GM19467 (cell line): ENCODE measurements around the gene SSC4D.
A peak's percentile ranks its signal among the peaks of the same experiment; 100 is the strongest.
"Not testable (repeated sequence)": the region's sequence is repeated elsewhere in the genome, so short reads cannot be mapped to it uniquely, and the experiment has no call there.

Source experiments
- ATAC-seq: cut with Tn5 transposase; IDR thresholded peaks from one replicate; pipeline ENCODE4 v1.9.1; 2021; ENCODE audit warnings: mild to moderate bottlenecking, moderate library complexity; ENCODE audit not compliant: unreplicated experiment

Gene SSC4D

DNA sequence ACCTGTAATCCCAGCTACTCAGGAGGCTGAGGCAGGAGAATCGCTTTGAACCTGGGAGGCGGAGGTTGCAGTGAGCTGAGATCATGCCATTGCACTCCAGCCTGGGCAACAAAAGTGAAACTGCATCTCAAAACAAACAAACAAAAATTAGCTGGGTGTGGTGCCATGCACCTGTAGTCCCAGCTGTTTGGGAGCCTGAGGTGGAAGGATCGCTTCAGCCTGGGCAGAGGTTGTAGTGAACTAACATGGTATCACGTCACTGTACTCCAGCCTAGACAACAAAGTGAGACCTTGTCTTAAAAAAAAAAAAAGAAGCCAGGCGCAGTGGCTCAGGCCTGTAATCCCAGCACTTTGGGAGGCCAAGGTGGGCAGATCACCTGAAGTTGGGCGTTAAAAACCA, 21.7 kb downstream of the SSC4D start:
- not testable (repeated sequence) for ATAC-seq

DNA sequence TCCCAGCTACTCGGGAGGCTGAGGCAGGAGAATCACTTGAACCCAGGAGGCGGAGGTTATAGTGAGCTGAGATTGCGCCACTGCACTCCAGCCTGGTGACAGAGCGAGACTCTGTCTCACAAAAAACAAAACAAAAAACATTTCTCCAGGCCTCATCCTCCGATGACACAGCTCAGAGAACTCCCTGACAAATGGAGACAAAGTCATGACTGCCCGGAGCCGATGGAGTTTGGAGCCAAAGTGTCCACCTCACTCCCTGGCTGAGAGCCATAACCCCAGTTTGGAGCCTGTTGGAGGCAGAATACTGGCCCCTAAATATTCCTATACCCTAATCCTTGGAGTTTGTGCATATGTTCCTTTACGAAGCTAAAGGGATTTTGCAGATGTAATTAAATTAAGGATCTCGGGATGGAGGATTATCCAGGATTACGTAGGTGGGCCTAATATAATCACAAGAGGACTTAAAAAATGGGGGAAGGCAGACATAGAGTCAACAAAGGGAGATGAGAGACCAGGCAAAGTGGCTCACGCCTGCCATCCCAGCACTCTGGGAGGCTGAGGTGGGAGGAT, 22.7 kb downstream of the SSC4D start:
- ATAC-seq, result no peak

DNA sequence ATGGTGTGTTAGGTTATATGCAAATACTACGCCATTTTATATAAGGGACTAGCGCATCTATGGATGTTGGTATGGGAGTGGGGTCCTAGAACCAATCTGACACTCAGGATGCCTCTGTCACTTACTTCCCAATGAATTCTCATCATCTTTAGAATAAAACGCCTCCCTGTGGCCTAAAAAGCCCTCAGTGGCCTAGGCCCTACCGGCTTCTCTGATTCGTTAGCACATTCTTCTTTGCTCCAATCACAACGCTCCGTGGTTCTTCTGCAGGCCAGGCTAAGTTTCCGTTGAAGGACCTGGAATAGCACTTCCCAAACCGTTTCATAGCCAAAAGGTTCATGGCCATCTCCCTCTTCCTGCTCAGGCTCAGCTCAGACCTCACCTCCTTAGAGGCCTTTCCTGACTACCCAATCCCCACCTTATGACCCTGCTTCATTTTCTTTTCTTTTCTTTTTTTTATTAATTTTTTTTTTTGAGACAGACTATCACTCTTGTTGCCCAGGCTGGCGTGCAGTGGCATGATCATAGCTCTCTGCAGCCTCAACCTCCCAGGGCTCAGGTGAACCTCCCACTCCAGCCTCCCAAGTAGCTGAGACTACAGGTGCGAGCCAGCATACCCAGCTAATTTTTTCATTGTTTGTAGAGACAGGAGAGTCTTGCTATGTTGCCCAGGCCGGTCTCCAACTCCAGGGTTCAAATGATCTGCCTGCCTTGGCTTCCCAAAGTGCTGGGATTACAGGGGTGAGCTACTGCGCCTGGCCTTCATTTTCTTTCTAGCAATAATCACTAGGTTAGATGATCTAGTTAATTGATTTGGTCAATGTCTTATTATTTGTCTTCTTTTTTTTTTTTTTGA, 26.2 kb downstream of the SSC4D start:
- no peak for ATAC-seq

DNA sequence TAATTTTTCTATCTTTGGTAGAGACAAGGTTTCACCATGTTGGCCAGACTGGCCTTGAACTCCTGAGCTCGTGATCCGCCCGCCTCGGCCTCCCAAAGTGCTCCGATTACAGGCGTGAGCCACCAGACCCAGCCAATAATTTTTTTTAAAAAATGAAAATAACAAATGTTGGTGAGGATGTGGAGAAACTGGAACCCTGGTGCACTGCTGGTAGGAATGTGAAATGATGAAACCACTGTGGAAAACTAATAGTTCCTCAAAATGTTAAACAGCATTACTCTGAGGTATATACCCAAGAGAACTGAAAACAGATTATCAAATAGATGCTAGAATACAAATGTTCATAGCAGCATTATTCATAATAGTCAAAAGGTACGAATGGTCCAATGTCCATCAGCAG, 27.7 kb downstream of the SSC4D start:
- no peak for ATAC-seq

DNA sequence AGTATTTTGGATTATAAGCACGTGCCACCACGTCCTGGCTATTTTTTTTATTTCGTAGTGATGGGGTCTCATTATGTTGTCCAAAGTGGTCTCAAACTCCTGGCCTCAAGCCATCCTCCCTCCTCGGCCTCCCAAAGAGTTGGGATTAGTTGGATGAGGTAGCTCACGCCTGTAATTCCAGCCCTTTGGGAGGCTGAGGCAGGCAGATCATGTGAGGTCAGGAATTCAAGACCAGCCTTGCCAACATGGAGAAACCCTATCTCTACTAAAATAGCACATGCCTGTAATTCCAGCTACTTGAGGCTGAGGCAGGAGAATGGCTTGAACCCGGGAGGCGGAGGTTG, 28.9 kb downstream of the SSC4D start:
- no peak for ATAC-seq

DNA sequence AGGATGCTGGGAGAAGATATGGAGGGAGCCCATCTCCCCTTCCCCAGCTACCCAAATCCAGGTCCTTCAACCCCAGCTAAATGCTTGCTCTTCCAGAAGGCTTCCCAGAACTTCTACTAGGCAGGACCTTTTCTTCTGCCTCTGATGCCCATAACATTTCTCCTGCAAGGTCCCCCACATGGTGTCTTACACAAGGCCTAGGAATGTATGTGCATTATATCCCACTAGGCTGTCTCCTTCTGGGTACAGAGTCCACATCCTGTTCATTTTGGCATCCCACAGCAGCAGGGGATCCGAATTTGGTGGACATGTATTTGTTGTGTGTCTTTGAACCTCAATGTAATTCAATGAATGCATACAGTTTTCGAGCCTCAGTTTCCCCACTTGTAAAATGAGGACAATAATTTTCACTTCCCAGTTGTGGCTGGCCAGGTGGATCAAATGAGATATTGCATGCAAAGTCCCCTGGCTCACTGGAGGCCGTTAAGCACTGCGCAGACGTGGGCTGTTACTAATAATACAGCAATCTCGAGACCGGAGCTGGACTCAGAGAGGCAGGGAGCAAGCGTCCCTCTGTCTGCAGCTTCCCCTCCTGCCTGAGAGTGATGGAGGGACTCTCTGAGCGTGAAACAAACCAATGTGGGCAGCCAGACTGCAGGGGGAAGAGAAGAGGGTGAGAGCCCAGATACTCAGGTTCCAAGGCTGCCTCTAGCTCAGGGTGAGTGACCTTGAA, 32.1 kb downstream of the SSC4D start:
- ATAC-seq, result no peak

DNA sequence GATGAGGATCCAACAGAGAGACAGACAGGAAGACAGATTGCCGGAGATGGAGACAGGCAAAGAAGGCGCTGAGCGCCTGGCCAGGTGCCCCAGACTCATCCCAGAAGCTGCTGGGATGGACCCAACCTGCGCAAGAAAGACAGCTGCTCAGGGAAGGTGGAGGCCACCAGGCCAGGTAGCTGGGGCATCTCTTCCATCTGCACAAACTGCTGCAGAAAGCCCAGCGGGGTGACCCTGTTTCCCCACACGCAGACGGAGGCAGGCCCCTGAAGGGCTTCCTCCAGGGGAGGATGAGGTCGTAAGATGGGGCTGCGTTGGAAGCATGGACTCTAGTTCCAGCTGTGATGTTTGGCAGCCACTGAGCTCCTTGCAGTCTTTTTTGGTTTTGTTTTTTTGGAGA, 34.2 kb downstream of the SSC4D start:
- no peak for ATAC-seq

DNA sequence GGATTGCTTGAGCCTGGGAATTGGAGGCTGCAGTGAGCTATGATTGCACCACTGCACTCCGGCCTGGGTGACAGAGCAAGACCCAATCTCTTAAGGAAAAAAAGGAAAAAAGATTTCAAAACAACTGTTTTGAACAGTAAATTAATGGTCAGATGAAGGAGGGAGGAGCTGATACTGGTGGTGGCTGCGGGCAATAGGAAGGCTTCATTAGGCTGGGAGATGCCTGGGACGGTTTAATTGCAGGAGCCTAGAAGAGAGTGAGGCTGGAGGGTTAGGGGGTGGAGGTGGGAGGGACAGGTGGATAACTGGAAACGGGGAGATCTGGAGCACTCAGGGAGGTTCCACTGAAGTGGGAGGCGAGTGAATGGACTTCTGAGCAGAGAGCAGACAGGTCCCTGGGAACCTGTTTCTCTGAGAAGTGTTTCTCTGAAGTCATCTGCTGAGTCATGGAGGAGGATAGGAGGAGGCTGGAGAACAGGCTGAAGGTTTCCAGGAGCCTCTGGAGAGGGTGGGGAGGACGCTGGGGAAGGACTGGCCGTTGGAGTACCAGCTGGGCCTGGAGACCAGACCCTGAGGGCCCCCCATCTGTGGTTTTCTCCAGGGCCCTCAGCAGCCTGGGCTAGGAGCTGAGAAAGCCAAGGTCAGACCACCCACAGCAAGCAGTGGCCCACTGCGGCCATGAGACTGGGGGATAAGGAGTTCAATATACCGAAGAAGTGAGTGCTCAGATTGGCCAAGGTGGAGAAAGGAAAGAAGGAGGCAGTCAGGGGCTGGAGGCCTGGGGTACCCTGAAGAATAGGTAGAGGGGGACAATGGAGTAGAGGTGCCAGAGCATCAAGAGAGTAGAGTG, 36.3 kb downstream of the SSC4D start:
- no peak for ATAC-seq

DNA sequence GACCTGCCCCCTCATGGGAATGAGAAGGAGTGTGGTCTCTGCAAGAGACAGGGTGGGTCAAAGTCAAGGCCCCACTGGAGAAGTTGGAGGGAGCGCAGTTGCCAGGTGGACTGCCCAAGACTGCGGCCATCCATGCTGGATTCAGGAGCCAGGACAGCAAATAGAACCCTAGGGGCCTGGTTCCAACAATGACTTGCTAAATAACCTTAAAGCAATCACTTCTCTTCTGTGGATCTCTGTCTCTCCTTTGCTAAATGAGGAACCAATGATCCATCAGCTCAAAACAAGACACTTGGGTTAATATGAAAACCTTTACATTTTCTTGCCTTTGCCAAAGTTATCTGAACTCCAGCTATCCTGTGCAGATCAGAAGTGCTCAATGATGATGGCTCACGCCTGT, 38.1 kb downstream of the SSC4D start:
- ATAC-seq, result no peak

DNA sequence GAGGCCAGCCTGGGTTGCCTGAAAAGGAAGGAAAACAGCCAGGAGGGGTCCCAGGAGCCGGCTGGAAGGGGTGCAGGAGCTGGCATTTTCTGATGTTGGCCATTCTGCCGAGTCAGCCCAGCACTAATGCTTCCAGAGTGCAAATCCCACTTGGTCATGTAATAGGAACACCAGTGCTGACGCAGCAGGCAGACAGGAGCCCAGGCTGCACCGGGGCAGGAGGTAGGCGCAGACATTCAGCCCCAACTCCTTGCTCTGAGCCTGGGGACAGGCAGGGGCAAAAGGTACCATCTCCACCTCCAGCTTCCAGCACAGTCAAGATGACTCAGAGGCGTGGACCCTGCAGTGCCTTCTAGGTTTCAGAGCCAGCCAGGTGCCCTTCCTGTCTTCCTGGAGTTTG, 40.5 kb downstream of the SSC4D start:
- ATAC-seq, result no peak

DNA sequence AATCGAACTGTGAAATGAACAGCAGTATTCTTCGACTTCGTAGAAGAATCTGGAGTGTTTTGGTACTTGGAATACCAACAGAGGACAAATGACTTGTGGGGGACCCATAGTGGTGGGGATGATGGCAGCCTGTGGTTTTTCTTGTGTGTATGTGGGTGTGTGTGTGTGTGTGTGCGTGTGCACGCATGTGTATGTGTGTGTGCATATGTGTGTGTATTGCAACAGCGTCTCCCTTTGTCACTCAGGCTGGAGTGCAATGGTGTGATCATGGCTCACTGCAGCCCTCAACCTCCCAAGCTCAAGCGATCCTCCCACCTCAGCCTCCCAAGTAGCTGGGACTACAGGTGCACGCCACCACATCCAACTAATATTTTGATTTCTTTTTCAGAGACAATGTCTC, 41.3 kb downstream of the SSC4D start:
- no peak for ATAC-seq

DNA sequence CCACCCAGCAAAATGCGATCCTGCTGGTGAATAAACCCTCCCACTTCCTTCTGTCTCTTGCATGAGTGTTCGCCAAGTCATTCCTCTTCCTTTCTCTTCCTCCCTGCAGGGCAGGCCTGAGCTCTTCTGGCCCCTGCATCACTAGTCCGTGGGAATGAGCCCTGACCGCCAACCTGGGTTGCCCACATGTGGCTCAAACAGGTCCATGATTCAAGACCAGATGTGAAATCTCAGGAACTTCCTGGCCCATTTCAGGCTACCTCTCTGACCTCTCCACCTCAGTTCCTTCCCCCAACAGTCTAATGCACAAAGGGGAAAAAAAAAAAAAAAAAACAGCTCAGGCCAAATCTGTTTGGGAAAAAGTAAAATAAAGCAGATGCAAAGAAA, 45.3 kb downstream of the SSC4D start:
- ATAC-seq, result no peak

DNA sequence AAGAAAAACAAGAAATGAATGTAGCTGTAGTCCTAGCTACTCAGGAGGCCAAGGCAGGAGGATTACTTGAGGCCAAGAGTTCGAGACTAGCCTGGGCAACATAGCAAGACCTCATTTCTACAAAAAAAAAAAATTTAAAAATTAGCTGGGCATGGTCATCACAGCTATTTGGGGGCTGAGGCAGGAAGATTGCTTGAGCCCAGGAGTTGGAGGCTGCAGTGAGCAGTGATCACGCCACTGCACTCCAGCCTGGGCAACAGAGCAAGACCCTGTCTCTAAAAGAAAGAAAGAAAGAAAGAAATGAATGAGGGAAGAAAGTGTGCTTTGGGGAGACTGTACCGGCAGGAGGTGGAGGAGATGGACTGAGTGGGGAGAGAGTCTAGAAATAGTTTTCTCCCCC, 45.7 kb downstream of the SSC4D start:
- ATAC-seq, result not testable (repeated sequence)

DNA sequence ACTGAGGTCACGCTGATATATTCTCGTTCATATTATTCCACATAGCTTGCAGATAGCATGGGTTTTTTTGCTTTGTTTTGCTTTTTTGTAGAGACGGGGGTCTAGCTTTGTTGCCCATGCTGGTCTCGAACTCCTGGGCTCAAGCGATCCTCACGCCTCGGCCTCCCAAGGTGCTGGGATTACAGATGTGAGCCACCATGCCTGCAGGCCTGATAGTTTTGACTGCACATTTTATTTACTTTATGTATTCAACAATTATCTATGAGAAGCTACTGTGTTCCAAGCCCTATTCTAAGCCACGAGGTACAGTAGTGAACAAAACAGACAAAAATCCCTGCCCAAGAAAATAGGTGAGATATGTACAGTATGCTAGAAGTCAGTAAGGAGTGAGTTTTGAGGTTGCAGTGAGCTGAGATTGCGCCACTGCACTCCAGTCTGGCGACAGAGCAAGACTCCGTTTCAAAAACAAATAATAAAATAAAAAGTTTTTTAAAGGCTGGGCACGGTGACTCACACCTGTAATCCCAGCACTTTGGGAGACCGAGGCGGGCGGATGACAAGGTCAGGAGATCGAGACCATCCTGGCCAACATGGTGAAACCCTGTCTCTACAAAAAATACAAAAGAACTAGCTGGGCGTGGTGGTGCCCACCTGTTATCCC, 49.4 kb downstream of the SSC4D start:
- no peak for ATAC-seq

DNA sequence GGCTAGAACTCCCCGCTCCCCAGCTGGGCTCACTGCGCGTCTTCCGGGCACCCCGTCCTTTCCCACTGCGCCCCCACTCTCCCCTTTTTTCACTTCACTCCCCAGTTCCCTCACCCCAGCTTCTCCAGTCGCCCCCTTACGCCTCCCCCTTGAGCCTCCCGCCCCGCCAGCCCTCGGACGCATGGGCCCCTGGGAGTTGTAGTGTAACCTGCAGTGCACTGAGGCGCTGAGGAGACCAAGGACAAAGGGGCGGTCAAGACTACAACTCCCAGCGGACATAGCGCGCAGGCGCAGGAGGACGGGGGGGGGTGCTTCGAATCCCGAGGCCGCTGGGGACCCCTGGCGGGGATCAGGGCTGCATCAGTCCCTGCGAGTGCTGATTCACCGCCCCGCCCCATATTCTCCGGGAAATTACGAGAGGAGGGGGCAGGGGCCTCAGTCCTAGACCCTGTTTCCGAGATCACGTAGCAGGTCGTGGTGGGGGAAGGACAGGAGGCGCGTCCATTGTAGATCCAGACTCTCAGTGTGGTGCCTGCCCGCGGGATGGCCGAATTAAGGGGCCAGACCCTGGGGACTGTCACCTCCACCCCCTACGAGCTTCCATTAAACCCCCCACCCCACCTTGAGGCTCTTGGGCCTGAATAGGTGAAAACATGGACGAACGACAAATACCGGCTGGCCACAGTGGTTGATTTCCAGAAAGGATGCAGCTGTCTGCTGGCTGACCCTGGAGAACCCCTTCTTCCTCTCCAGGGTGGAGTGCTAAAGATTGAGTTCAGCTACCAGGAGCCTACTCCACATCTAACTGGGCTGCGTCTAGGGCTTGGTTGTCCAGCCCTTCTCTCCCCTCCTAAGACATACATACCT, 50.2 kb downstream of the SSC4D start:
- peak; percentile 83 for ATAC-seq

DNA sequence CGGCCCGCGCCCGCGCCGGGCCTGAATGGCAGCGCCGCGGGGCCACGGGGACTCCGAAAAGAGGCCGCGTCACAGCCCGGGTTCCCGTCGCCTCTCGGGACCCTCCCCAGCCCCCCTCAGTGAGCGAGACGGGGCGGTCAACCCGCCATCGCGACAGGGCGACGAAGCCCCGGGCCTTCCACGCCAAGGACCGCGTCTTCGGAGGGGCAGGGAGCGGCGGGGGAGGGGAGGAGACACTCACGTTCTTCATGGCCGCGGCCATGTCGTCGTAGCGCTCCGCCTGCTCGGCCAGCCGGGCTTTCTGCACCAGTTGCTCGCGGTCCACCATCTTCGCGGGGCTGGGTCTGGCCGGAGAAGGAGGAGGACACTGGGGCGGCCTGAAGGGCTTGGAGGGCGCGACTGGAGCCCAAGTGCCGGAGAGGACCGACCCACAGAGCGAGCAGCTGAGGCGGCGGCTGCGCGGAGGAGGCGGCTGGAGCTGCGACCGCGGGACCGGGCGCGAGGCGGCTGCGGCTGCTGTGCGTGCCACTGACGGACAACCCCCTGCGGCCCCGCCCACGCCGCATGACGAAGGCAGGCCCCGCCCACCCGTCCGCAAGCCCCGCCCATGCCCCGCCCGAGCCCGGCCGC, 50.9 kb downstream of the SSC4D start, which contains the start of gene YWHAG:
TSS of gene YWHAG (minus strand) at position 511 of the 630 bp plus-strand sequence. CDS start at position 328, 183 bp downstream.
- peak; percentile 60 for ATAC-seq

DNA sequence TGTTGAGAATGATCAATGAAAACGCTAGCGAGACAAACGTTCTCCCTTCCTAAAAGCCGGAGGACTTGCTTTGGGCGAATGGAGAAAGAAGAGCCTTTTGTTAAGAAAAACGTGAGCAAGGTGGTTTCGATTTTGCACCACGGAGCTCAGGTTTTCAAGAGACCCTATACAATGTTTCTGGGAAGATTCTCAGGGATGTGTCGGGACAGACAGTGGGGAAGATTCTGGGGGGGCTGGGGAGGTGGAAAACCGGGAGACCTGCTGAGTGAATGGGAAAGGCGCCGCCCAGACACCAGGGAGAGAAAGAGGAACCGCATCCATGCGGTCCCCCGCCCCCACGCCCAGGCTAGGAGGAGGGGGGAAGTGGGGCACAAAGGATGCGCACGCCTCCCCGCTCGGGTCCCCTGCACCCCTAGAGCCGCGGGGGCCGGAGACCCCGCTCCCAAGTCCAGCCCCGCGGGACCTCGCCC, 51.5 kb downstream of the SSC4D start:
- ATAC-seq, result peak; percentile 24

DNA sequence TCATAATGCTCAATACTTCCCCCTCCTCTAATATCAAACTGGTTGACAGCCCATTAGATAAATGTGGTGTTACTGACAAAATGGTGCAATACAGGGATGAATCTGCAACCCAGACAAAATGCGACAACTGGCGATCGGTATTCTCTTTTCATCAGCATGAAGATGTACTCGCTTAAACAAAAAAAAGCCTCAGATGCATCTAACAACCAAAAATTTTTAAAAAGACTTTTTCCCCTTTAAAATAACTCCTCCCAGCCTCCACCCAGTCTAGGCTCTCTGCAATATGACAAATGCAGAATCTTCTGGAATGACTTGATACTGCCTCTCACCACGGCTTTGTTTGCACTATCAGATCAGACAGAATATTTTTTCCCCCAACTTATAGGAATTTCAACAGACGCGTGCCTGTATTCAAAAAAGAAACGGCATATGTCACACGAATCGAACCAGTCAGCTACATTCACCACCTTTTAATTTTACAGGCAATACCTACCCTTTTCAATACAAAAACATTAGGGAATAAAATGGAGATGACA, 52.0 kb downstream of the SSC4D start:
- ATAC-seq, result no peak

DNA sequence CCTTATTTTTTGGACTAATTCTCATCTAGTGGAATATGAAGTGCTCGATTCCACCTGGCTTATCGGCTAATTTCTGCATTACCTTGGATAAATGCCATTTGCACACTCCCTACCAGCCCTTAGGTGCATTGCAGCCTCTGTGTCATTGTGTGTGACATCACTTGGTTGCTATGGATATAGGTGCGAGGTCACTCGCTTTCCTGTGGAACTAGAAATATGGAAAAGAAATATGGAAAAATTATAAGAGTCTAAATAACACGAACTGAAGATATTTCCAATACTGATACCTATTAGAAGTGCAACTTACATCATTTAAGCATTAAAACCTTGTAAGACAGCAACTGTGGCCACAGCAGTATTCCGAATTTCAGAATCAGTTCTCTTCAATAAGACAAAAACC, 52.7 kb downstream of the SSC4D start:
- no peak for ATAC-seq
